ENCODE measurements around the gene UCHL5.

The UCHL5 gene

GRCh38 chr1:193031431-193031830, 27.7 kb downstream of the UCHL5 start:
- TF ChIP-seq CTCF (IDR thresholded peaks at IDR 0.05; ENCODE audit: insufficient read depth, low read depth, low read length, missing control alignments), result no peak
- no peak for DNase-seq (ENCODE audit: low read depth)
- H3K4me3 ChIP-seq (ENCODE audit: low read depth, low read length), result no peak overlapping the region

DNA sequence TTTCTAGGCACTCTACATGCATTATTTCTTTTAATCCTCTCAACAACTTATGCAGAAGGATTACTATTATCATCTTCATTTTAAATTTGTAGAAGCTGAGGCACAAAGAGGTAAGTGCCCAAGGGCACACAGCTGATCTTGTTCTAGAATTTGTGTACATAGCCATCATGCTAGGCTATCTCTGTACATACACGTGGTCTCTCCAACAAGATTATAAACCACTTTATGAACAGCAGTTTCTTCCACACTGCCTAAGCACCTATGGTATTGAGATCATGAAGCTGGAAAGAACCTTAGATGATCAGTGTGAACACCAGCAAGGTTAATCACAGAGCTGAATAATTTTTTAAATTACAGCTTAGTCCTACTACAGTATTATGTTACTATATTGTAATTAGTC, 28.9 kb downstream of the UCHL5 start:
- no peak for TF ChIP-seq CTCF (IDR thresholded peaks at IDR 0.05; ENCODE audit: insufficient read depth, low read depth, low read length, missing control alignments)
- no peak for DNase-seq (ENCODE audit: low read depth)
- H3K4me3 ChIP-seq (ENCODE audit: low read depth, low read length), result no peak overlapping the region

- no peak for TF ChIP-seq CTCF (IDR thresholded peaks at IDR 0.05; ENCODE audit: insufficient read depth, low read depth, low read length, missing control alignments)
- H3K4me3 ChIP-seq (ENCODE audit: low read depth, low read length), result no peak overlapping the region
- DNase-seq (ENCODE audit: low read depth), result no peak
Observed at GRCh38 chr1:193025218-193025617, 33.9 kb downstream of the UCHL5 start.

GRCh38 chr1:193019442-193020026, 39.6 kb downstream of the UCHL5 start:
- peak; percentile 21 for TF ChIP-seq CTCF (IDR thresholded peaks at IDR 0.05; ENCODE audit: insufficient read depth, low read depth, low read length, missing control alignments)
- peak; percentile 49 for DNase-seq (ENCODE audit: low read depth)
- no peak overlapping the region for H3K4me3 ChIP-seq (ENCODE audit: low read depth, low read length)

DNA sequence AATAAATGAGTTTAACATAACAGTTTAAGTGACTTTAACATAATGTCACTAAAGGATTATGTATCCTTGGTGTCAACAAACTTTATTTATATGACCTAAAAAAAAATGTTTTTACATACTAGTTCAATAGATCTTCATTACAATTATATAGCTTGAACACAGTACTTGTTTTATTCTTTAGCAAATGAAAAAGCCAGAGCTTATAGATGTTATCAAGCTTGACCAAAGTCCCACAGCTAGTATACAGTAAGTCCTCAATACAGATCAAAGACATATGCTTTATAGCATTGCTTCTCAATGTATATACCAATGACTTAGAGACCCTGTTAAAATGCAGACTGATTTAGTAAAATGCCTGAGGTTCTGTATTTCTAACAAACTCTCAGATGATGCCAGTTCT, 42.4 kb downstream of the UCHL5 start:
- no peak for DNase-seq (ENCODE audit: low read depth)
- TF ChIP-seq CTCF (IDR thresholded peaks at IDR 0.05; ENCODE audit: insufficient read depth, low read depth, low read length, missing control alignments), result no peak

GRCh38 chr1:193014400-193014799, 44.8 kb downstream of the UCHL5 start:
- DNase-seq (ENCODE audit: low read depth), result no peak
- TF ChIP-seq CTCF (IDR thresholded peaks at IDR 0.05; ENCODE audit: insufficient read depth, low read depth, low read length, missing control alignments), result no peak
- no peak overlapping the region for H3K4me3 ChIP-seq (ENCODE audit: low read depth, low read length)

More for the DNA sequence above, 42.4 kb downstream of the UCHL5 start:
- no peak overlapping the region for H3K4me3 ChIP-seq (ENCODE audit: low read depth, low read length)

DNA sequence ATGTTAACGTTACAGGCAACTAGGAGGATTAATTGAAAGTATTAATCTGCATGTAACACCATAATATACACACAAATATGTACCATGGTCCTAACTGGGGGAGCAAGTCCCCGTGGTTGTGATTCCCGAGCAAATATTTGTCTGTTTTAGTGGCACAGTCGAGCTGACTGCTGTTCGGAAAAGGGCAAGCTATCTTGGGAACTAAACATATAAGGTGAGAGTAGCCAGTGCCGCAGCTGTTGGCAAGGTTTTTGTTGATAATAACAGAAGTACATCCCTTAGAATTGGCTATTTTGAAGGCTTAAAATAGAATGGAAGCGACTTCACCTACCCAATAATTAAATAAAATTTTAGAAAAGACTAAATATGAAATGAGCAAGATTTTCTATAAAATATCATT, 45.5 kb downstream of the UCHL5 start:
- no peak overlapping the region for H3K4me3 ChIP-seq (ENCODE audit: low read depth, low read length)
- TF ChIP-seq CTCF (IDR thresholded peaks at IDR 0.05; ENCODE audit: insufficient read depth, low read depth, low read length, missing control alignments), result no peak
- no peak for DNase-seq (ENCODE audit: low read depth)

All from GM12865 (cell line).